NCI-H748 treated with DMSO at 0.1 percent for 48 hours (cell line): Measurements from ENCODE around the gene RNF41.

Experiments used
- DNase-seq: peaks from one replicate; lab custom pipeline; 2025; lab: John Stamatoyannopoulos, UW

The RNF41 gene

GRCh38 chr12:56243731-56244181, 22.0 kb upstream of the RNF41 start:
- no peak for DNase-seq

- DNase-seq = no peak
Observed at GRCh38 chr12:56242986-56243385, 21.3 kb upstream of the RNF41 start.

- no peak for DNase-seq
Observed at GRCh38 chr12:56241424-56242303, 19.9 kb upstream of the RNF41 start.

- DNase-seq = no peak
Observed at GRCh38 chr12:56237552-56237951, 15.8 kb upstream of the RNF41 start.

GRCh38 chr12:56236985-56237384, 15.3 kb upstream of the RNF41 start:
- no peak for DNase-seq

GRCh38 chr12:56236091-56236490, 14.4 kb upstream of the RNF41 start:
- DNase-seq = no peak

- DNase-seq = no peak
Observed at GRCh38 chr12:56234746-56235436, 13.2 kb upstream of the RNF41 start.

- DNase-seq = no peak
Observed at GRCh38 chr12:56231184-56231582, 9.5 kb upstream of the RNF41 start.

GRCh38 chr12:56230432-56231183, 8.9 kb upstream of the RNF41 start:
- DNase-seq = no peak

- no peak for DNase-seq
Observed at GRCh38 chr12:56229916-56230431, 8.3 kb upstream of the RNF41 start, which contains the start of gene SLC39A5. Gene SLC39A5, plus strand, starts transcription at chr12:56230051. Its CDS starts 1,224 bp downstream, at chr12:56231275.

GRCh38 chr12:56229082-56229481, 7.4 kb upstream of the RNF41 start:
- no peak for DNase-seq

GRCh38 chr12:56224954-56225353, 3.2 kb upstream of the RNF41 start:
- no peak for DNase-seq

- DNase-seq = peak; percentile 97
Observed at GRCh38 chr12:56224102-56224701, 2.5 kb upstream of the RNF41 start, which contains the start of gene NABP2. Gene NABP2, plus strand, starts transcription at chr12:56224342. Its CDS starts 515 bp downstream, at chr12:56224857.

- DNase-seq = no peak
Observed at GRCh38 chr12:56223571-56224101, 1.9 kb upstream of the RNF41 start.

- no peak for DNase-seq
Observed at GRCh38 chr12:56222531-56222895, 791 bp upstream of the RNF41 start.

GRCh38 chr12:56221232-56221756, 428 bp downstream of the RNF41 start:
- DNase-seq = no peak

- DNase-seq = no peak
Observed at GRCh38 chr12:56220611-56221231, 1.0 kb downstream of the RNF41 start.

- DNase-seq = no peak
Observed at GRCh38 chr12:56219840-56220239, 1.9 kb downstream of the RNF41 start.

- no peak for DNase-seq
Observed at GRCh38 chr12:56216461-56216860, 5.3 kb downstream of the RNF41 start.

GRCh38 chr12:56213878-56214277, 7.8 kb downstream of the RNF41 start:
- DNase-seq = no peak

- no peak for DNase-seq
Observed at GRCh38 chr12:56212361-56212760, 9.4 kb downstream of the RNF41 start.
